ENCODE results near the gene ZNF385B. TPM values are rescaled to one million over a fixed set of nuclear protein-coding genes. Genes with fewer than 3 reads are reported as not detected.
A peak's percentile ranks its signal among the peaks of the same experiment; 100 is the strongest.

The ZNF385B gene
- total and polyA plus RNA-seq, 3 donors from 2014 or later = 28.1 to 40.3 (median 37.4) TPM

GRCh38 chr2:179434357-179434756 lies 427.1 kb downstream of the ZNF385B start:
- TF ChIP-seq CTCF (IDR thresholded peaks at IDR 0.05) (no peak), POLR2A (IDR thresholded peaks at IDR 0.05) (no peak)
- 89 to 100% methylated on average over 1 of the region's 1 CpG for WGBS, 2 donors
- no peak for DNase-seq
- H3K27me3 ChIP-seq = no peaks in the 10 kb centered on the region
- H3K27ac ChIP-seq = no peak overlapping the region
- H3K4me3 ChIP-seq = no peak overlapping the region
- H3K4me1 ChIP-seq = no peaks in the 10 kb centered on the region
- H3K9me3 ChIP-seq = no peaks in the 10 kb centered on the region
- intact Hi-C loops (cut with DNase I; ENCODE audit: low total_unique reads) = no loop called here
- no peaks in the 10 kb centered on the region for H3K36me3 ChIP-seq (ENCODE audit: low read depth, missing control alignments)

DNA sequence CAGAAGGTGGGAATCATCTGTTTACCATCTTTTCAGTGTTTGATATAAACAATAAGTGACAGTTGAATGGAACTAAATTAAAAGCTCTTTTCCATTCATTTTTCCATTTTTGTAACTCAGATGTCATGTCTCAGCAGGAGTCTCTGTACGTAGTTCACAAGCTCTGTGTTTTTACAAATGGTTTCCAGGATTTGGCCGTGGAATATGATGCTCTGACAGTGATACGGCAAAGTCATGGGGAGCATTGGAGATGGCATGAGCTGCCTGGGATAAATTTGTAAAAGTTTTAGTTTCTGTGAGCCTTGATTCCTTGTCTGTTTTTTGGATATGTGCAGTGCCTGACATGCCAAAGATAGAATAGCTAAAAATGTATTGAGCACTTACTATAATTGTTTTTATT lies 428.7 kb downstream of the ZNF385B start:
- Histone ChIP-seq H3K4me3 (no peak overlapping the region), H3K36me3 (ENCODE audit: low read depth, missing control alignments) (no peaks in the 10 kb centered on the region), H3K9me3 (no peaks in the 10 kb centered on the region), H3K27ac (no peak overlapping the region), H3K4me1 (no peaks in the 10 kb centered on the region), H3K27me3 (no peaks in the 10 kb centered on the region)
- no peak for DNase-seq
- intact Hi-C loops (cut with DNase I; ENCODE audit: low total_unique reads) = no loop called here
- TF ChIP-seq CTCF (IDR thresholded peaks at IDR 0.05) (no peak), POLR2A (IDR thresholded peaks at IDR 0.05) (no peak)
- 86 to 91% methylated on average over 3 of the region's 3 CpGs for WGBS, 2 donors

DNA sequence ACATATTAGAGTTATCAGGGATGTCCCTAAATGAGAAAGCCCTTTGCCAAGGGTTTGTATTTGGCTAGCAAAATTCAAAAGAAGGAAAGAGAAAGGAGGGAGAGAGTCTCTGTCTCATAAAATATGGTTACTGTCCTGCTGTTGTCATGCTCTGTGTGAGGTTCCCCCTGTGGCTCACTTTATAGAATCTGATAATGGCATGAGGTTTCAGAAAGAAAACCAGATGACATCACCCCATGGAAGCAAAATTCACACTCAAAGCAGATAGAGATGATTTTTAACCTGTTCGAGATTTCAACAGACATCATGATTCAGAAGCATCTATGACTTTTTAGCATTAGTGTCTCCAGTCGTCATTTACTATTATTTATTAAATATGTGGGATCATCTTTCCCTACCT lies 431.8 kb downstream of the ZNF385B start:
- no peaks in the 10 kb centered on the region for H3K36me3 ChIP-seq (ENCODE audit: low read depth, missing control alignments)
- no peak overlapping the region for H3K27ac ChIP-seq
- intact Hi-C loops (cut with DNase I; ENCODE audit: low total_unique reads) = loop anchor here (10.0 kb wide), 1 partner anchor 325 kb away; no protein-coding TSS in a partner anchor
- no peaks in the 10 kb centered on the region for H3K27me3 ChIP-seq
- peak overlapping the region in 1 of 2 donors; percentile 15 for H3K4me3 ChIP-seq
- TF ChIP-seq POLR2A (IDR thresholded peaks at IDR 0.05) (no peak), CTCF (IDR thresholded peaks at IDR 0.05) (no peak)
- H3K9me3 ChIP-seq = no peaks in the 10 kb centered on the region
- 71 to 85% methylated on average over 2 of the region's 2 CpGs for WGBS, 2 donors
- DNase-seq = no peak
- H3K4me1 ChIP-seq = no peaks in the 10 kb centered on the region

- Histone ChIP-seq H3K27ac (no peak overlapping the region), H3K4me3 (peak overlapping the region in 1 of 2 donors; percentile 15), H3K9me3 (no peaks in the 10 kb centered on the region), H3K27me3 (no peaks in the 10 kb centered on the region), H3K36me3 (ENCODE audit: low read depth, missing control alignments) (no peaks in the 10 kb centered on the region), H3K4me1 (no peaks in the 10 kb centered on the region)
- no peak for DNase-seq
- TF ChIP-seq CTCF (IDR thresholded peaks at IDR 0.05) (no peak), POLR2A (IDR thresholded peaks at IDR 0.05) (no peak)
- WGBS, 2 donors = 17 to 35% methylated on average over 10 to 11 of the region's 11 CpGs
- intact Hi-C loops (cut with DNase I; ENCODE audit: low total_unique reads) = loop anchor here (10.0 kb wide), 1 partner anchor 326 kb away; no protein-coding TSS in a partner anchor
Observed at GRCh38 chr2:179429060-179429471, 432.3 kb downstream of the ZNF385B start.

DNA sequence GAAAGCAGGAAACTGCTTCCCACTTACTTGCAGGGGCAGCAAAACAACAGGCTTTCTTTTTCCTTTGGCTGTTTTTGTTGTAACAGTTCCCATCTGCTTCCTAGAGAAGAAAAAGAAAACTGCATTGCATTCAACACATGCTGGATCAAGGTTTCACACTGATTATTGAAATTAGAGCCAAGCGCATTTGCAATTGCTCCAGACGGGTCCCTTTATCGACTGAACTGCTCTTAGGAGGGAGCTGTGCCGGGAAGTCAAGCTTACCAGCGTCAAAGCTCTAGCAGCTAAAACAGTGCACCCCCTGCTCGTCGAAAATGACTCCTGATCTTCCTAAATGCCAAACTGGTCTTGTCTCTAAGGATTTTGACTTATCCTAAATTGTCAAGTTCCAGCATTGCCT lies 432.8 kb downstream of the ZNF385B start:
- DNase-seq = no peak
- H3K27ac ChIP-seq = no peak overlapping the region
- TF ChIP-seq POLR2A (IDR thresholded peaks at IDR 0.05) (no peak), CTCF (IDR thresholded peaks at IDR 0.05) (no peak)
- no peaks in the 10 kb centered on the region for H3K4me1 ChIP-seq
- WGBS, 2 donors = 4 to 12% methylated on average over 7 of the region's 7 CpGs
- H3K36me3 ChIP-seq (ENCODE audit: low read depth, missing control alignments) = no peaks in the 10 kb centered on the region
- no peaks in the 10 kb centered on the region for H3K27me3 ChIP-seq
- no peaks in the 10 kb centered on the region for H3K9me3 ChIP-seq
- intact Hi-C loops (cut with DNase I; ENCODE audit: low total_unique reads) = loop anchor here (10.0 kb wide), 1 partner anchor 326 kb away; no protein-coding TSS in a partner anchor
- peak overlapping the region in 1 of 2 donors; percentile 15 for H3K4me3 ChIP-seq
